H1 (cell line): ENCODE results near the gene DHPS. TPM values are rescaled to one million over a fixed set of nuclear protein-coding genes. Genes with fewer than 3 reads are reported as not detected.
"Not testable (repeated sequence)": the region's sequence is repeated elsewhere in the genome, so short reads cannot be mapped to it uniquely, and the experiment has no call there.

Source experiments
- CTCF ChIA-PET: fragments of 300-600 bp; sonication (Branson Sonifier 250); formaldehyde crosslinking; loops from one replicate; lab custom pipeline; 2021; ENCODE audit not compliant: partially characterized antibody; lab: Charles Lee
- POLR2A ChIA-PET: fragments of 300-600 bp; sonication (Branson Sonifier 250); formaldehyde crosslinking; loops from one replicate; lab custom pipeline; 2021; ENCODE audit warnings: inconsistent platforms; ENCODE audit not compliant: partially characterized antibody; lab: Charles Lee
- DNase-seq, 2 experiments: peaks; one replicate each; pipeline versions ENCODE4 v3.0.0 to v3.0.0-alpha.2; 2010 to 2022; ENCODE audit warnings: low spot score in 2 of 2, low read depth in 1 of 2, mixed read lengths in 1 of 2
- FAIRE-seq: peaks from 2 replicates; lab custom pipeline; 2011; peaks lifted over from hg19 to GRCh38; lab: Jason Lieb, UNC
- H2AFZ ChIP-seq: 2 replicates; pipeline ENCODE4 v1.8.1; 2012; ENCODE audit warnings: low read length, inconsistent platforms
- H2AK5ac ChIP-seq: 2 replicates; pipeline ENCODE4 v1.6.1; 2013; ENCODE audit warnings: low read depth, low read length
- H2BK120ac ChIP-seq: replicated peaks from 2 replicates; pipeline ENCODE3; 2013; ENCODE audit warnings: low read depth, low read length, inconsistent platforms
- H2BK12ac ChIP-seq: 2 replicates; pipeline ENCODE4 v1.6.1; 2013; ENCODE audit warnings: low read depth, low read length
- H2BK15ac ChIP-seq: 2 replicates; pipeline ENCODE4 v1.6.1; 2013; ENCODE audit warnings: low read length
- H2BK20ac ChIP-seq: 2 replicates; pipeline ENCODE4 v1.6.1; 2013; ENCODE audit warnings: low read length
- H2BK5ac ChIP-seq: 2 replicates; pipeline ENCODE4 v1.6.1; 2013; ENCODE audit warnings: low read depth, low read length
- H3K14ac ChIP-seq: 2 replicates; pipeline ENCODE4 v1.6.1; 2013; ENCODE audit warnings: inconsistent platforms; ENCODE audit not compliant: insufficient read length
- H3K18ac ChIP-seq: 2 replicates; pipeline ENCODE4 v1.6.1; 2013; ENCODE audit warnings: low read length; ENCODE audit errors: extremely low read depth
- H3K23ac ChIP-seq: 2 replicates; pipeline ENCODE4 v1.6.1; 2013; ENCODE audit warnings: inconsistent platforms; ENCODE audit not compliant: insufficient read length
- H3K23me2 ChIP-seq: 2 replicates; pipeline ENCODE4 v1.6.1; 2013; ENCODE audit warnings: low read depth, low read length
- H3K27ac ChIP-seq: 2 replicates; pipeline ENCODE4 v1.6.1; 2011; ENCODE audit warnings: low read depth, low read length, inconsistent platforms
- H3K27me3 ChIP-seq, 4 experiments: replicated peaks in 1 of 4; 1 replicate in 1 of 4; 2 replicates in 3 of 4; pipeline versions ENCODE4 v1.6.1 to v1.8.1; 2011 to 2013; ENCODE audit warnings: low read length in 3 of 4, mild to moderate bottlenecking in 3 of 4, inconsistent platforms in 2 of 4, mixed read lengths in 2 of 4, moderate library complexity in 1 of 4; ENCODE audit not compliant: control insufficient read depth in 3 of 4, insufficient read depth in 3 of 4; ENCODE audit errors: extremely low read depth in 1 of 4
- H3K36me3 ChIP-seq, 4 experiments: 2 replicates each; pipeline versions ENCODE4 v1.6.1 to v1.8.1; 2011 to 2013; ENCODE audit warnings: mild to moderate bottlenecking in 4 of 4, low read length in 3 of 4, moderate library complexity in 2 of 4, control low read depth in 1 of 4, inconsistent platforms in 1 of 4; ENCODE audit not compliant: insufficient read depth in 4 of 4, control insufficient read depth in 2 of 4
- H3K4ac ChIP-seq: replicated peaks from 2 replicates; pipeline ENCODE3; 2013; ENCODE audit warnings: low read length, low read depth, mixed read lengths, inconsistent platforms; ENCODE audit not compliant: insufficient read length
- H3K4me1 ChIP-seq, 4 experiments: replicated peaks in 1 of 4; 1 replicate in 1 of 4; 2 replicates in 3 of 4; pipeline versions ENCODE4 v1.6.1 to v1.8.1; 2011 to 2013; ENCODE audit warnings: low read length in 3 of 4, inconsistent platforms in 2 of 4, mixed read lengths in 1 of 4; ENCODE audit not compliant: insufficient read depth in 4 of 4, control insufficient read depth in 3 of 4
- H3K4me2 ChIP-seq, 2 experiments: 2 replicates each; pipeline versions ENCODE4 v1.6.1 to v1.8.1; 2011 to 2013; ENCODE audit warnings: low read depth in 2 of 2, low read length in 2 of 2, control low read depth in 1 of 2, inconsistent platforms in 1 of 2, mild to moderate bottlenecking in 1 of 2; ENCODE audit not compliant: insufficient read depth in 1 of 2
- H3K4me3 ChIP-seq, 4 experiments: fragments of 200-600, 300-600 bp in 1 of 4; sonication (generic), shearing (Covaris generic), sonication (Bioruptor Twin) in 1 of 4; 2 replicates each; pipeline versions ENCODE4 v1.5.1 to v1.8.1; 2011 to 2016; ENCODE audit warnings: low read length in 4 of 4, low read depth in 3 of 4, control low read depth in 2 of 4, inconsistent platforms in 2 of 4, mild to moderate bottlenecking in 2 of 4, mixed read lengths in 1 of 4, moderate library complexity in 1 of 4; ENCODE audit not compliant: insufficient read depth in 2 of 4; ENCODE audit errors: extremely low read depth in 1 of 4
- H3K56ac ChIP-seq: replicated peaks from 2 replicates; pipeline ENCODE3; 2013; ENCODE audit warnings: low read depth, mild to moderate bottlenecking, mixed read lengths, low read length, inconsistent platforms; ENCODE audit not compliant: insufficient read length
- H3K79me1 ChIP-seq: 2 replicates; pipeline ENCODE4 v1.6.1; 2013; ENCODE audit warnings: low read depth, low read length, control low read depth
- H3K79me2 ChIP-seq, 2 experiments: 2 replicates each; pipeline versions ENCODE4 v1.6.1 to v1.8.1; 2012 to 2013; ENCODE audit warnings: low read length in 2 of 2, mild to moderate bottlenecking in 2 of 2, inconsistent platforms in 1 of 2; ENCODE audit not compliant: insufficient read depth in 2 of 2, control insufficient read depth in 1 of 2
- H3K9ac ChIP-seq, 4 experiments: replicated peaks in 1 of 4; 1 replicate in 1 of 4; 2 replicates in 3 of 4; pipeline versions ENCODE4 v1.6.1 to v1.8.1; 2011 to 2013; ENCODE audit warnings: low read depth in 3 of 4, low read length in 3 of 4, control low read depth in 2 of 4, mild to moderate bottlenecking in 2 of 4, moderate library complexity in 2 of 4, inconsistent platforms in 1 of 4; ENCODE audit errors: extremely low read depth in 1 of 4
- H3K9me3 ChIP-seq, 2 experiments: 2 replicates each; pipeline versions ENCODE4 v1.6.1 to v1.8.1; 2012 to 2013; ENCODE audit warnings: mild to moderate bottlenecking in 2 of 2, moderate library complexity in 2 of 2, control low read depth in 1 of 2, inconsistent platforms in 1 of 2, low read depth in 1 of 2, low read length in 1 of 2, mixed read lengths in 1 of 2; ENCODE audit not compliant: insufficient read depth in 2 of 2
- H4K20me1 ChIP-seq, 2 experiments: replicated peaks in 1 of 2; 2 replicates each; pipeline versions ENCODE3 to v1.8.1; 2011 to 2013; ENCODE audit warnings: inconsistent platforms in 2 of 2, low read length in 2 of 2, mild to moderate bottlenecking in 1 of 2; ENCODE audit not compliant: insufficient read depth in 2 of 2, control insufficient read depth in 1 of 2
- H4K5ac ChIP-seq: 2 replicates; pipeline ENCODE4 v1.6.1; 2013; ENCODE audit warnings: low read length, low read depth, mixed read lengths, inconsistent platforms; ENCODE audit not compliant: insufficient read length
- H4K8ac ChIP-seq: 2 replicates; pipeline ENCODE4 v1.8.0; 2013; ENCODE audit warnings: mild to moderate bottlenecking, moderate library complexity, low read length, inconsistent platforms; ENCODE audit not compliant: insufficient read depth; ENCODE audit errors: extremely low read depth
- H4K91ac ChIP-seq: replicated peaks from 2 replicates; pipeline ENCODE3; 2013; ENCODE audit warnings: low read length, mixed read lengths, inconsistent platforms; ENCODE audit not compliant: insufficient read length
- WGBS, 2 experiments: shearing (Covaris generic) in 1 of 2; methylation state at CpG; one replicate each; pipeline versions ENCODE4 v1.1.6 to v1.1.7; 2013 to 2015; ENCODE audit warnings: low lambda C conversion rate in 2 of 2, mixed read lengths in 2 of 2, inconsistent platforms in 1 of 2, low coverage in 1 of 2, missing lambda C conversion rate in 1 of 2; ENCODE audit not compliant: insufficient replicate concordance in 2 of 2, insufficient coverage in 1 of 2, insufficient read length in 1 of 2; ENCODE audit errors: extremely low coverage in 1 of 2, missing lambda C conversion rate in 1 of 2; 5-methylcytosine and 5-hydroxymethylcytosine counted together
- polyA plus RNA-seq, 7 experiments: library from polyadenylated mRNA; depleted of rRNA in 3 of 7; stranded (reverse) in 5 of 7; unstranded in 2 of 7; fragments of >200 nt in 5 of 7; fragments of 200-250 nt in 2 of 7; gene quantifications; 1 replicate in 5 of 7; 2 replicates in 1 of 7; 4 replicates in 1 of 7; pipeline versions ENCODE4 v1.2.1 to v1.2.3, GENCODE V29; 2011 to 2013; ENCODE audit warnings: missing spikeins in 2 of 7, mixed read lengths in 2 of 7
- total RNA-seq: library from RNA; stranded (reverse); fragmentation: NEBNext Ultra II Directional; extraction: Animal tissue kit (Norgen Biotek cat#: 25700); gene quantifications from 2 replicates; pipeline ENCODE4 v1.2.1, GENCODE V29; 2021

Gene DHPS
- total and polyA plus RNA-seq, 2 of the 8 experiments (the other 6 are each of a cell fraction or from before 2014, with no cell fraction given), result 86.6 to 99.6 TPM

GRCh38 chr19:12678039-12678438 is 3.6 kb downstream of the DHPS start:
- H2BK20ac ChIP-seq, H3K9ac ChIP-seq, H2BK12ac ChIP-seq, H3K9me3 ChIP-seq, H3K79me1 ChIP-seq, H3K18ac ChIP-seq, H3K27ac ChIP-seq, H2BK5ac ChIP-seq, H4K91ac ChIP-seq, H3K4me3 ChIP-seq, H4K5ac ChIP-seq, H3K4me2 ChIP-seq, H3K27me3 ChIP-seq, H3K4me1 ChIP-seq, H3K14ac ChIP-seq, H2BK120ac ChIP-seq, H3K23me2 ChIP-seq, FAIRE-seq, H3K4ac ChIP-seq, H3K23ac ChIP-seq, H3K56ac ChIP-seq, H4K8ac ChIP-seq, H2BK15ac ChIP-seq, H2AK5ac ChIP-seq, DNase-seq, H2AFZ ChIP-seq: not testable (repeated sequence)
- 96% methylated on average over 5 of the region's 5 CpGs; no CpG with 5 or more reads in 1 of the 2 experiments for WGBS, 2 experiments
- peaks cover 0 to 11% of the 10 kb centered on the region in 2 experiments; a peak in 2 of 4 replicates for H3K79me2 ChIP-seq
- H3K36me3 ChIP-seq, result peaks cover 36 to 52% (median 48%) of the 10 kb centered on the region in 4 experiments
- ChIA-PET POLR2A (interaction anchor here (0.7 to 6.4 kb wide), 9 partner anchors 8 to 117 kb away, joined by 3 to 93 read pairs (median 7); partner anchors contain the start of genes FBXW9, MAN2B1 and WDR83), CTCF (interaction anchor here (0.6 to 3.5 kb wide), 7 partner anchors 8 to 642 kb away, joined by 3 to 20 read pairs (median 4); partner anchors contain the start of gene ZNF791)
- peaks cover under 1 to 15% of the 10 kb centered on the region in 2 experiments for H4K20me1 ChIP-seq
